ENCODE results near the gene SLPI. TPM values are rescaled to one million over a fixed set of nuclear protein-coding genes. Genes with fewer than 3 reads are reported as not detected.

Gene SLPI
- total and polyA plus RNA-seq, 2 experiments from 2014 or later = not detected

DNA sequence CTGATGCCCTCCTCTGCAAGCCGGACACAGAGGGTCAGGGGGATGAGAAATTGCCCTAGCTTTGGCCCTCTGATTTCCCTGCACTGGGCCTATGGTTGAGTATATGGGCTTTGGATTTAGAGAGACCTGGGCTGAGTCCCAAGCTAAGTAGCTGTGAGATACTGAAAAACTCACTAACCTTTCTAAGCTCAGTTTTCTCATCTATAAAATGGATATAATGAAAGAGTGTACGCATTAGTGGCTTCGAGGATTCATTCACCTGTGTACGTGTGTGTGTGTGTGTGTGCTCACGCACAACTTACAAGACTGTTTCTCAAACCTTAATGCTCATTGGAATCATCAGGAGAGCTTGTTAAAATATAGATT is 39.6 kb upstream of the SLPI start (continued):
- TF ChIP-seq, protein P1, sequence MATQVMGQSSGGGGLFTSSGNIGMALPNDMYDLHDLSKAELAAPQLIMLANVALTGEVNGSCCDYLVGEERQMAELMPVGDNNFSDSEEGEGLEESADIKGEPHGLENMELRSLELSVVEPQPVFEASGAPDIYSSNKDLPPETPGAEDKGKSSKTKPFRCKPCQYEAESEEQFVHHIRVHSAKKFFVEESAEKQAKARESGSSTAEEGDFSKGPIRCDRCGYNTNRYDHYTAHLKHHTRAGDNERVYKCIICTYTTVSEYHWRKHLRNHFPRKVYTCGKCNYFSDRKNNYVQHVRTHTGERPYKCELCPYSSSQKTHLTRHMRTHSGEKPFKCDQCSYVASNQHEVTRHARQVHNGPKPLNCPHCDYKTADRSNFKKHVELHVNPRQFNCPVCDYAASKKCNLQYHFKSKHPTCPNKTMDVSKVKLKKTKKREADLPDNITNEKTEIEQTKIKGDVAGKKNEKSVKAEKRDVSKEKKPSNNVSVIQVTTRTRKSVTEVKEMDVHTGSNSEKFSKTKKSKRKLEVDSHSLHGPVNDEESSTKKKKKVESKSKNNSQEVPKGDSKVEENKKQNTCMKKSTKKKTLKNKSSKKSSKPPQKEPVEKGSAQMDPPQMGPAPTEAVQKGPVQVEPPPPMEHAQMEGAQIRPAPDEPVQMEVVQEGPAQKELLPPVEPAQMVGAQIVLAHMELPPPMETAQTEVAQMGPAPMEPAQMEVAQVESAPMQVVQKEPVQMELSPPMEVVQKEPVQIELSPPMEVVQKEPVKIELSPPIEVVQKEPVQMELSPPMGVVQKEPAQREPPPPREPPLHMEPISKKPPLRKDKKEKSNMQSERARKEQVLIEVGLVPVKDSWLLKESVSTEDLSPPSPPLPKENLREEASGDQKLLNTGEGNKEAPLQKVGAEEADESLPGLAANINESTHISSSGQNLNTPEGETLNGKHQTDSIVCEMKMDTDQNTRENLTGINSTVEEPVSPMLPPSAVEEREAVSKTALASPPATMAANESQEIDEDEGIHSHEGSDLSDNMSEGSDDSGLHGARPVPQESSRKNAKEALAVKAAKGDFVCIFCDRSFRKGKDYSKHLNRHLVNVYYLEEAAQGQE (IDR thresholded peaks at IDR 0.05; ENCODE audit: unreplicated experiment) = no peak
- TF ChIP-seq EZH2phosphoT487 (IDR thresholded peaks at IDR 0.05; ENCODE audit: unreplicated experiment) = no peak
- TF ChIP-seq ZNF331 (CRISPR knock-in tag; IDR thresholded peaks at IDR 0.05; ENCODE audit: low read depth) = no peak

DNA sequence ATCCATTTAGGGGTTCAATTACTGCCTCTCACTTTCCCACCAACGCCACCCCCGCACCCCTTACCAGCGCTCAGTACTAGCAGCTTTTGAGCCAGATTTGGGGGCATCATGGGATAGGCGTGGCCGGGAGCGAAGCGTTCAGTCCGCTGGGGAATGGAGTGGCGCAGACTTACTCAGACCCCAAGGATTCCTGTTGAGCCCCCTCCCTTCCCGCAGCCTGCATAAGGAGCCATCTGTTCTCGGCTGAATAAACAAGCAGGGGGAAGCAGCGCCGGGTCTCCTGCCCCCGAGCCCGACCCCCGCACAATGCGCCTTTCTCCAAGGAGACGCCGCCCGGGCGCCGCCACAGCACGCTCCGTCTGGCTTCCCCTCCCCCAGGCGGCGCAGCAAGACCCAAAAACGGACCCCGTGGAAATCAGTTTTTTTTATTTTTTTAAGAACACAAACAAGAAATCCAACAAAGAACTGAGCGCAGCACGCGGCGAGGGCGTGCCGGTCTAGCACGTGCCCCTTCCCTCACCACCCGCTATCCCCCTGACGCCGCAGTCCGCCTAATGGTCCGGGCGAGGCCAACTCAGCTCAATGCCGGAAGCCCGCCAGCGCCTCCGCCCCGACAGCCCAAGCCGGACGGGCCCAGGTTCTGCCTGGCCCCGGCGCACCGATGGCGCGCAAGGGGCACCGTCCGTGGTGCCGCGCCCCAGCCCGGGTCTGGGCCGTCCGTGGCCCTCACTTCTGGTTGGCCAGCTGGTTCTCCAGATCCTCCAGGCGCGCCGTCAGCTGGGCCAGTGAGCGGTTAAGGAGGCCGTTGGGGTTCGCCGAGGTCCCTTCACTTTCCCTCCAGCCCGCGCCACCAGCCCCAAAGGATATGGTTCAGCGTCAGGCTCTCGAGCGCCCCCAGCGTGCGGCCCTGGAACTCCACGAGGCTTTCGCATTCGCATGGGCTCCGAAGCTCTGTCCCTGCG is 39.0 kb upstream of the SLPI start:
- no peaks in the 10 kb centered on the region; the same call in 1 of the 2 replicates for H3K36me3 ChIP-seq (ENCODE audit: insufficient read depth)
- ATAC-seq (peak; percentile 86), DNase-seq (ENCODE audit: low spot score) (peak; percentile 95)
- TF ChIP-seq STAT1 (IDR thresholded peaks at IDR 0.05; ENCODE audit: unreplicated experiment) (no peak), ZNF114 (CRISPR knock-in tag; IDR thresholded peaks at IDR 0.05) (no peak), NANOG (IDR thresholded peaks at IDR 0.05; ENCODE audit: borderline replicate concordance) (no peak), EZH2 (IDR thresholded peaks at IDR 0.05; ENCODE audit: low read depth, unreplicated experiment) (peak; percentile 46), POLR2AphosphoS5 (IDR thresholded peaks at IDR 0.05; ENCODE audit: low read depth) (peak; percentile 43; the same call in 1 of the 2 replicates)
- TF ChIP-seq, protein P2, sequence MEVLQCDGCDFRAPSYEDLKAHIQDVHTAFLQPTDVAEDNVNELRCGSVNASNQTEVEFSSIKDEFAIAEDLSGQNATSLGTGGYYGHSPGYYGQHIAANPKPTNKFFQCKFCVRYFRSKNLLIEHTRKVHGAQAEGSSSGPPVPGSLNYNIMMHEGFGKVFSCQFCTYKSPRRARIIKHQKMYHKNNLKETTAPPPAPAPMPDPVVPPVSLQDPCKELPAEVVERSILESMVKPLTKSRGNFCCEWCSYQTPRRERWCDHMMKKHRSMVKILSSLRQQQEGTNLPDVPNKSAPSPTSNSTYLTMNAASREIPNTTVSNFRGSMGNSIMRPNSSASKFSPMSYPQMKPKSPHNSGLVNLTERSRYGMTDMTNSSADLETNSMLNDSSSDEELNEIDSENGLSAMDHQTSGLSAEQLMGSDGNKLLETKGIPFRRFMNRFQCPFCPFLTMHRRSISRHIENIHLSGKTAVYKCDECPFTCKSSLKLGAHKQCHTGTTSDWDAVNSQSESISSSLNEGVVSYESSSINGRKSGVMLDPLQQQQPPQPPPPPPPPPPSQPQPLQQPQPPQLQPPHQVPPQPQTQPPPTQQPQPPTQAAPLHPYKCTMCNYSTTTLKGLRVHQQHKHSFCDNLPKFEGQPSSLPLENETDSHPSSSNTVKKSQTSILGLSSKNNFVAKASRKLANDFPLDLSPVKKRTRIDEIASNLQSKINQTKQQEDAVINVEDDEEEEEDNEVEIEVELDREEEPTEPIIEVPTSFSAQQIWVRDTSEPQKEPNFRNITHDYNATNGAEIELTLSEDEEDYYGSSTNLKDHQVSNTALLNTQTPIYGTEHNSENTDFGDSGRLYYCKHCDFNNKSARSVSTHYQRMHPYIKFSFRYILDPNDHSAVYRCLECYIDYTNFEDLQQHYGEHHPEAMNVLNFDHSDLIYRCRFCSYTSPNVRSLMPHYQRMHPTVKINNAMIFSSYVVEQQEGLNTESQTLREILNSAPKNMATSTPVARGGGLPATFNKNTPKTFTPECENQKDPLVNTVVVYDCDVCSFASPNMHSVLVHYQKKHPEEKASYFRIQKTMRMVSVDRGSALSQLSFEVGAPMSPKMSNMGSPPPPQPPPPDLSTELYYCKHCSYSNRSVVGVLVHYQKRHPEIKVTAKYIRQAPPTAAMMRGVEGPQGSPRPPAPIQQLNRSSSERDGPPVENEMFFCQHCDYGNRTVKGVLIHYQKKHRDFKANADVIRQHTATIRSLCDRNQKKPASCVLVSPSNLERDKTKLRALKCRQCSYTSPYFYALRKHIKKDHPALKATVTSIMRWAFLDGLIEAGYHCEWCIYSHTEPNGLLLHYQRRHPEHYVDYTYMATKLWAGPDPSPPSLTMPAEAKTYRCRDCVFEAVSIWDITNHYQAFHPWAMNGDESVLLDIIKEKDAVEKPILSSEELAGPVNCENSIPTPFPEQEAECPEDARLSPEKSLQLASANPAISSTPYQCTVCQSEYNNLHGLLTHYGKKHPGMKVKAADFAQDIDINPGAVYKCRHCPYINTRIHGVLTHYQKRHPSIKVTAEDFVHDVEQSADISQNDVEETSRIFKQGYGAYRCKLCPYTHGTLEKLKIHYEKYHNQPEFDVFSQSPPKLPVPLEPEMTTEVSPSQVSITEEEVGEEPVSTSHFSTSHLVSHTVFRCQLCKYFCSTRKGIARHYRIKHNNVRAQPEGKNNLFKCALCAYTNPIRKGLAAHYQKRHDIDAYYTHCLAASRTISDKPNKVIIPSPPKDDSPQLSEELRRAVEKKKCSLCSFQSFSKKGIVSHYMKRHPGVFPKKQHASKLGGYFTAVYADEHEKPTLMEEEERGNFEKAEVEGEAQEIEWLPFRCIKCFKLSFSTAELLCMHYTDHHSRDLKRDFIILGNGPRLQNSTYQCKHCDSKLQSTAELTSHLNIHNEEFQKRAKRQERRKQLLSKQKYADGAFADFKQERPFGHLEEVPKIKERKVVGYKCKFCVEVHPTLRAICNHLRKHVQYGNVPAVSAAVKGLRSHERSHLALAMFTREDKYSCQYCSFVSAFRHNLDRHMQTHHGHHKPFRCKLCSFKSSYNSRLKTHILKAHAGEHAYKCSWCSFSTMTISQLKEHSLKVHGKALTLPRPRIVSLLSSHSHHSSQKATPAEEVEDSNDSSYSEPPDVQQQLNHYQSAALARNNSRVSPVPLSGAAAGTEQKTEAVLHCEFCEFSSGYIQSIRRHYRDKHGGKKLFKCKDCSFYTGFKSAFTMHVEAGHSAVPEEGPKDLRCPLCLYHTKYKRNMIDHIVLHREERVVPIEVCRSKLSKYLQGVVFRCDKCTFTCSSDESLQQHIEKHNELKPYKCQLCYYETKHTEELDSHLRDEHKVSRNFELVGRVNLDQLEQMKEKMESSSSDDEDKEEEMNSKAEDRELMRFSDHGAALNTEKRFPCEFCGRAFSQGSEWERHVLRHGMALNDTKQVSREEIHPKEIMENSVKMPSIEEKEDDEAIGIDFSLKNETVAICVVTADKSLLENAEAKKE (CRISPR knock-in tag; IDR thresholded peaks at IDR 0.05) = no peak; the same call in 1 of the 2 replicates
- TF ChIP-seq, protein P3, sequence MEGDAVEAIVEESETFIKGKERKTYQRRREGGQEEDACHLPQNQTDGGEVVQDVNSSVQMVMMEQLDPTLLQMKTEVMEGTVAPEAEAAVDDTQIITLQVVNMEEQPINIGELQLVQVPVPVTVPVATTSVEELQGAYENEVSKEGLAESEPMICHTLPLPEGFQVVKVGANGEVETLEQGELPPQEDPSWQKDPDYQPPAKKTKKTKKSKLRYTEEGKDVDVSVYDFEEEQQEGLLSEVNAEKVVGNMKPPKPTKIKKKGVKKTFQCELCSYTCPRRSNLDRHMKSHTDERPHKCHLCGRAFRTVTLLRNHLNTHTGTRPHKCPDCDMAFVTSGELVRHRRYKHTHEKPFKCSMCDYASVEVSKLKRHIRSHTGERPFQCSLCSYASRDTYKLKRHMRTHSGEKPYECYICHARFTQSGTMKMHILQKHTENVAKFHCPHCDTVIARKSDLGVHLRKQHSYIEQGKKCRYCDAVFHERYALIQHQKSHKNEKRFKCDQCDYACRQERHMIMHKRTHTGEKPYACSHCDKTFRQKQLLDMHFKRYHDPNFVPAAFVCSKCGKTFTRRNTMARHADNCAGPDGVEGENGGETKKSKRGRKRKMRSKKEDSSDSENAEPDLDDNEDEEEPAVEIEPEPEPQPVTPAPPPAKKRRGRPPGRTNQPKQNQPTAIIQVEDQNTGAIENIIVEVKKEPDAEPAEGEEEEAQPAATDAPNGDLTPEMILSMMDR (conservative IDR thresholded peaks at IDR 0.05; ENCODE audit: low read depth in 2 of 2) = peak; percentile 74 to 88
- H3K36me3 Mint-ChIP-seq (ENCODE audit: low read depth) = peaks cover 19% of the 10 kb centered on the region; the same call in 2 of the 3 replicates
- peak overlapping the region; percentile 85 for H3K4me2 ChIP-seq
- no peak overlapping the region for H3K27ac Mint-ChIP-seq
- 0 out of 2 replicates have a peak, but pooled peaks cover 4% of the 10 kb centered on the region for H3F3A ChIP-seq (replicated peaks; ENCODE audit: low read depth)
- no peak overlapping the region for H3K27ac ChIP-seq (ENCODE audit: low read depth)
- H3K4me3 Mint-ChIP-seq = peak overlapping the region; percentile 72
- H2AFZ ChIP-seq = peak overlapping the region; percentile 98
- H3K79me2 ChIP-seq (replicated peaks; ENCODE audit: insufficient read depth) = no peaks in the 10 kb centered on the region
- H3K27me3 ChIP-seq (ENCODE audit: insufficient read depth) = peaks cover 42% of the 10 kb centered on the region
- no peaks in the 10 kb centered on the region for H4K20me1 ChIP-seq (replicated peaks; ENCODE audit: insufficient read depth)
- H3K27me3 Mint-ChIP-seq (ENCODE audit: insufficient read depth, low read depth, poor library complexity) = peaks cover 28% of the 10 kb centered on the region
- H3K4me3 ChIP-seq = peak overlapping the region; percentile 64
- H3K9me3 Mint-ChIP-seq = peaks cover 24% of the 10 kb centered on the region
- H3K4me1 ChIP-seq (ENCODE audit: insufficient read depth) = 0 out of 2 replicates have a peak, but pooled peaks cover 2% of the 10 kb centered on the region
- H3K9me2 ChIP-seq (ENCODE audit: insufficient read depth) = no peaks in the 10 kb centered on the region
- peaks cover 10% of the 10 kb centered on the region for H3K4me1 Mint-ChIP-seq

All from GM23338 (cell line).